Smooth muscle cell (in vitro differentiated cells): ENCODE results near the gene FABP2. TPM values are rescaled to one million over a fixed set of nuclear protein-coding genes. Genes with fewer than 3 reads are reported as not detected.

Source experiments
- DNase-seq: peaks from one replicate; lab custom pipeline; 2025; ENCODE audit not compliant: unreplicated experiment; lab: John Stamatoyannopoulos, UW
- H2AFZ ChIP-seq: fragments of 200-600 bp; sonication (generic); 2 replicates; pipeline ENCODE4 v1.6.0; 2016; ENCODE audit warnings: antibody characterized with exemption, low read depth, mild to moderate bottlenecking
- H3F3A ChIP-seq: fragments of 200-600 bp; sonication (generic); 2 replicates; pipeline ENCODE4 v1.6.0; 2017; ENCODE audit warnings: antibody characterized with exemption, low read depth
- H3K27ac ChIP-seq: fragments of 200-600 bp; sonication (generic); 2 replicates; pipeline ENCODE4 v1.5.1; 2016; ENCODE audit warnings: low read depth, mild to moderate bottlenecking
- H3K27me3 ChIP-seq: fragments of 200-600 bp; sonication (generic); 2 replicates; pipeline ENCODE4 v1.6.1; 2016; ENCODE audit warnings: low read depth, mild to moderate bottlenecking
- H3K36me3 ChIP-seq: fragments of 200-600 bp; sonication (generic); 2 replicates; pipeline ENCODE4 v1.5.1; 2016; ENCODE audit warnings: low read depth
- H3K4me1 ChIP-seq: fragments of 200-600 bp; sonication (generic); 2 replicates; pipeline ENCODE4 v1.5.1; 2016; ENCODE audit warnings: low read depth
- H3K4me2 ChIP-seq: fragments of 200-600 bp; sonication (generic); 2 replicates; pipeline ENCODE4 v1.6.0; 2016; ENCODE audit warnings: mild to moderate bottlenecking
- H3K4me3 ChIP-seq: fragments of 200-600 bp; sonication (generic); 2 replicates; pipeline ENCODE4 v1.5.1; 2016; ENCODE audit warnings: mild to moderate bottlenecking
- H3K79me2 ChIP-seq: fragments of 200-600 bp; sonication (generic); 2 replicates; pipeline ENCODE4 v1.6.0; 2016; ENCODE audit warnings: low read depth, mild to moderate bottlenecking
- H3K9ac ChIP-seq: fragments of 200-600 bp; sonication (generic); 2 replicates; pipeline ENCODE4 v1.6.0; 2016; ENCODE audit warnings: low read depth
- H3K9me3 ChIP-seq: fragments of 200-600 bp; sonication (generic); replicated peaks from 2 replicates; pipeline ENCODE4 v1.5.1; 2016; ENCODE audit warnings: low read depth
- H4K20me1 ChIP-seq: fragments of 200-600 bp; sonication (generic); 2 replicates; pipeline ENCODE4 v1.6.0; 2016; ENCODE audit warnings: low read depth
- WGBS: methylation state at CpG from one replicate; pipeline ENCODE4 v1.1.7; 2016; ENCODE audit warnings: low lambda C conversion rate; 5-methylcytosine and 5-hydroxymethylcytosine counted together
- polyA plus RNA-seq: library from polyadenylated mRNA; unstranded; fragments of >200 nt; fragmentation: Nextera tagmentation; extraction: Ambion mirVana; gene quantifications from 2 replicates; pipeline ENCODE4 v1.2.1, GENCODE V29; 2016
- total RNA-seq: library from RNA; depleted of rRNA; stranded (reverse); fragments of >200 nt; gene quantifications from 2 replicates; pipeline ENCODE4 v1.2.3, GENCODE V29; 2014
- TF ChIP-seq, protein P1 (sequence below): fragments of 200-600 bp; sonication (generic); IDR thresholded peaks from 2 replicates; pipeline ENCODE4 v1.5.1; 2017; ENCODE audit warnings: borderline replicate concordance, mild to moderate bottlenecking, antibody characterized with exemption; ENCODE audit not compliant: insufficient read depth, poor library complexity, severe bottlenecking

The FABP2 gene
- total and polyA plus RNA-seq, 2 experiments from 2014 or later: not detected

- Histone ChIP-seq H3K4me3 (no peak overlapping the region), H3K27ac (no peak overlapping the region), H3K9me3 (no peaks in the 10 kb centered on the region), H3K27me3 (peaks cover 7% of the 10 kb centered on the region), H3K4me2 (no peak overlapping the region), H3K9ac (no peak overlapping the region), H3F3A (no peaks in the 10 kb centered on the region), H4K20me1 (no peaks in the 10 kb centered on the region), H3K79me2 (no peaks in the 10 kb centered on the region), H2AFZ (no peak overlapping the region), H3K4me1 (no peaks in the 10 kb centered on the region), H3K36me3 (no peaks in the 10 kb centered on the region)
- TF ChIP-seq, protein P1, sequence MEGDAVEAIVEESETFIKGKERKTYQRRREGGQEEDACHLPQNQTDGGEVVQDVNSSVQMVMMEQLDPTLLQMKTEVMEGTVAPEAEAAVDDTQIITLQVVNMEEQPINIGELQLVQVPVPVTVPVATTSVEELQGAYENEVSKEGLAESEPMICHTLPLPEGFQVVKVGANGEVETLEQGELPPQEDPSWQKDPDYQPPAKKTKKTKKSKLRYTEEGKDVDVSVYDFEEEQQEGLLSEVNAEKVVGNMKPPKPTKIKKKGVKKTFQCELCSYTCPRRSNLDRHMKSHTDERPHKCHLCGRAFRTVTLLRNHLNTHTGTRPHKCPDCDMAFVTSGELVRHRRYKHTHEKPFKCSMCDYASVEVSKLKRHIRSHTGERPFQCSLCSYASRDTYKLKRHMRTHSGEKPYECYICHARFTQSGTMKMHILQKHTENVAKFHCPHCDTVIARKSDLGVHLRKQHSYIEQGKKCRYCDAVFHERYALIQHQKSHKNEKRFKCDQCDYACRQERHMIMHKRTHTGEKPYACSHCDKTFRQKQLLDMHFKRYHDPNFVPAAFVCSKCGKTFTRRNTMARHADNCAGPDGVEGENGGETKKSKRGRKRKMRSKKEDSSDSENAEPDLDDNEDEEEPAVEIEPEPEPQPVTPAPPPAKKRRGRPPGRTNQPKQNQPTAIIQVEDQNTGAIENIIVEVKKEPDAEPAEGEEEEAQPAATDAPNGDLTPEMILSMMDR: no peak
- no peak for DNase-seq
- WGBS: 83% methylated on average over 1 of the region's 1 CpG
These were observed 11.1 kb downstream of the FABP2 start for GRCh38 chr4:119310826-119311225.

- H3K9me3 ChIP-seq: no peaks in the 10 kb centered on the region
- H3K9ac ChIP-seq: no peak overlapping the region
- H3K27ac ChIP-seq: no peak overlapping the region
- H3K27me3 ChIP-seq: peaks cover 2% of the 10 kb centered on the region
- no peaks in the 10 kb centered on the region for H3K79me2 ChIP-seq
- H3K36me3 ChIP-seq: no peaks in the 10 kb centered on the region
- H3F3A ChIP-seq: no peaks in the 10 kb centered on the region
- DNase-seq: no peak
- TF ChIP-seq, protein P1: no peak
- no peak overlapping the region for H2AFZ ChIP-seq
- H4K20me1 ChIP-seq: no peaks in the 10 kb centered on the region
- H3K4me1 ChIP-seq: no peaks in the 10 kb centered on the region
- H3K4me3 ChIP-seq: no peak overlapping the region
- H3K4me2 ChIP-seq: no peak overlapping the region
These were observed 14.3 kb downstream of the FABP2 start for GRCh38 chr4:119307606-119308005.

DNA sequence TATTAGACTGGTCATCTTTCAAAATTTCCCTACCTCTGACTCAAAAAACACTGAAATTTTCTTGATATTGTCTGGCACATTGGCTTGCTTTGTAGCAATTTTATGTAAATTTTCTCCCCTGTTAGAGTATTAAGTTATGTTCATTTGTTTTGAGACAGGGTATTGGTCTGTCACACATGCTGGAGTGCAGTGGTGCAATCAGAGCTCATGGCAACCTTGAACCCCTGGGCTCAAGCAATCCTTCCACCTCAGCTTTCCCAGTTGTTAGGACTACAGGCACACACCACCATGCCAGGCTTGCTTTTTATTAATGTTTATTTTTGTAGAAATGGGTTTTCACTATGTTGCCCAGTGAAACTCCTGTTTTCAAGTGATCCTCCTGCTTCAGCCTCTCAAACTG is 17.5 kb downstream of the FABP2 start:
- H3K9me3 ChIP-seq: no peaks in the 10 kb centered on the region
- no peaks in the 10 kb centered on the region for H3K4me1 ChIP-seq
- H2AFZ ChIP-seq: no peak overlapping the region
- no peak overlapping the region for H3K27ac ChIP-seq
- no peaks in the 10 kb centered on the region for H3F3A ChIP-seq
- no peak overlapping the region for H3K4me2 ChIP-seq
- no peaks in the 10 kb centered on the region for H3K27me3 ChIP-seq
- H4K20me1 ChIP-seq: no peaks in the 10 kb centered on the region
- H3K36me3 ChIP-seq: no peaks in the 10 kb centered on the region
- no peak for DNase-seq
- H3K79me2 ChIP-seq: peaks cover 4% of the 10 kb centered on the region
- H3K9ac ChIP-seq: no peak overlapping the region
- no peak overlapping the region for H3K4me3 ChIP-seq
- TF ChIP-seq, protein P1: no peak

DNA sequence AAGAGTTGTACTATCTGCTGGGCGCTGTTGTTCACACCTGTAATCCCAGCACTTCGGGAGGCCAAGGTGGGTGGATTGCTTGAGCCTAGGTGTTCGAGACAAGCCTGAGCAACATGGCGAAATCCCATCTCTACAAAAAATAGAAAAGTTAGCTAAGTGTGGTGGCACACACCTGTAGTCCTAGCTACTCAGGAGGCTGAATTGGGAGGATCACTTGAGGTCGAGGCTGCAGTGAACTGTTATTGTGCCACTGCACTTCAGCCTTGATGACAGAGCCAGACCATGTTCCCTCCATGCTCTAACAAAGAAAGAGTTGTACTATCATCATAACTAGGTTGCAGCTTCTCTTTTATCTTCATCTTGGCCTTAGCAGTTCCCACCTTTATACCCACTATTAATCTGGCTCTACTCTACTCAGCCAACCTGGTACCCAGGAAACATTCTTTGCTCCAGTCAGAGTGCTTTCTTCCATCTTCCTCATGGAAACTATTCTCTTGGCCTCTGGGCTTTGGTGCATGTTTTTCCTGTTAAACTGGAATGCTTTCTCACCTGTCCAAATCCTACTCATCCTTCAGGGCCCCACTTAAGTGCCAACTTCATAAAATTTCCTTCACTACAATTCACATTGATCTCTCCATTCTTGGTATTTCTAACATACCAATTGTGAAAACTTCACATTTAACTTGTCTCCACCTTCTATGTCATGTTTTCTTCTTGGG is 18.2 kb downstream of the FABP2 start:
- no peak overlapping the region for H3K4me2 ChIP-seq
- no peak overlapping the region for H3K4me3 ChIP-seq
- H3K4me1 ChIP-seq: peaks cover 4% of the 10 kb centered on the region
- H3K79me2 ChIP-seq: peaks cover 11% of the 10 kb centered on the region
- H3K36me3 ChIP-seq: no peaks in the 10 kb centered on the region
- DNase-seq: no peak
- WGBS: 94% methylated on average over 5 of the region's 5 CpGs
- H3K9ac ChIP-seq: no peak overlapping the region
- no peak overlapping the region for H3K27ac ChIP-seq
- no peaks in the 10 kb centered on the region for H3F3A ChIP-seq
- H3K27me3 ChIP-seq: no peaks in the 10 kb centered on the region
- H4K20me1 ChIP-seq: peaks cover 4% of the 10 kb centered on the region
- no peaks in the 10 kb centered on the region for H3K9me3 ChIP-seq
- TF ChIP-seq, protein P1: no peak
- H2AFZ ChIP-seq: no peak overlapping the region
